ENCODE results near the gene RTF1. TPM values are rescaled to one million over a fixed set of nuclear protein-coding genes. Genes with fewer than 3 reads are reported as not detected.

RTF1 gene
- polyA plus RNA-seq, 1 of the 3 experiments (the other 2 are of a cell fraction): 27.8 TPM

GRCh38 chr15:41502795-41503668, 86.1 kb downstream of the RTF1 start:
- Histone ChIP-seq H3K4me2 (no peak overlapping the region), H3K27me3 (ENCODE audit: insufficient read depth) (no peaks in the 10 kb centered on the region; the same call in 1 of the 2 replicates), H2AFZ (ENCODE audit: low read depth) (no peak overlapping the region), H3K36me3 (replicated peaks in 1 of 2; ENCODE audit: control insufficient read depth in 1 of 2, insufficient read depth in 2 of 2, low read length in 1 of 2) (no peaks in the 10 kb centered on the region), H4K20me1 (ENCODE audit: insufficient read depth) (no peaks in the 10 kb centered on the region), H3K4me1 (ENCODE audit: control insufficient read depth in 1 of 2, insufficient read depth in 2 of 2, low read depth in 1 of 2, low read length in 1 of 2) (peaks cover 0 to 10% of the 10 kb centered on the region in 2 experiments; a peak in 1 of 4 replicates), H3K9me3 (no peaks in the 10 kb centered on the region), H3K27ac (ENCODE audit: low read depth in 2 of 2, low read length in 1 of 2) (no peak overlapping the region), H3K9ac (no peak overlapping the region), H3K79me2 (ENCODE audit: insufficient read depth) (no peaks in the 10 kb centered on the region), H3K9me2 (no peaks in the 10 kb centered on the region), H3K4me3 (ENCODE audit: low read depth in 2 of 2, low read length in 1 of 2) (no peak overlapping the region), H3F3A (replicated peaks; ENCODE audit: insufficient read depth) (no peaks in the 10 kb centered on the region)
- CTCF ChIA-PET: no interaction called here
- DNase-seq: peak; percentile 52
- POLR2A ChIA-PET: no interaction called here
- WGBS (ENCODE audit: low lambda C conversion rate): 71% methylated on average over 13 of the region's 54 CpGs
- TF ChIP-seq ELF1 (IDR thresholded peaks at IDR 0.05) (no peak), ZBTB33 (IDR thresholded peaks at IDR 0.05; ENCODE audit: borderline replicate concordance, low read depth) (no peak), PBX3 (IDR thresholded peaks at IDR 0.05) (no peak), TAF1 (IDR thresholded peaks at IDR 0.05; ENCODE audit: borderline replicate concordance, low read depth, low read length) (no peak), FOXJ3 (CRISPR knock-in tag; IDR thresholded peaks at IDR 0.05) (no peak), RXRA (IDR thresholded peaks at IDR 0.05; ENCODE audit: borderline replicate concordance, low read depth) (no peak), CHD2 (IDR thresholded peaks at IDR 0.05; ENCODE audit: low read length, partially characterized antibody) (no peak), MXI1 (IDR thresholded peaks at IDR 0.05; ENCODE audit: low read depth, low read length) (no peak), REST (IDR thresholded peaks at IDR 0.05; ENCODE audit: low read depth, low read length) (no peak), TEAD4 (IDR thresholded peaks at IDR 0.05; ENCODE audit: borderline replicate concordance, insufficient read depth) (no peak), FOXM1 (IDR thresholded peaks at IDR 0.05; ENCODE audit: low read depth) (no peak), FOSL2 (IDR thresholded peaks at IDR 0.05; ENCODE audit: borderline replicate concordance, low read depth) (no peak), EP300 (IDR thresholded peaks at IDR 0.05; ENCODE audit: borderline replicate concordance in 1 of 2, low read depth in 1 of 2, low read length in 1 of 2) (no peak), CTCF (IDR thresholded peaks at IDR 0.05) (no peak), NFIC (IDR thresholded peaks at IDR 0.05; ENCODE audit: borderline replicate concordance) (no peak), TCF12 (IDR thresholded peaks at IDR 0.05) (no peak)
